Superior temporal gyrus (tissue), 1 donor: Measurements from ENCODE around the gene VEGFB.

ENCODE experiments used
- DNase-seq: peaks from one replicate; pipeline ENCODE4 v3.0.0-alpha.2; 2016; ENCODE audit errors: extremely low spot score

Gene VEGFB

GRCh38 chr11:64246871-64247728 lies 12.7 kb downstream of the VEGFB start, which contains the start of gene PPP1R14B:
PPP1R14B (minus strand) TSS chr11:64246943; CDS start chr11:64246673, 270 bp downstream.
- DNase-seq: peak; percentile 80

- no peak for DNase-seq
These were observed 13.5 kb downstream of the VEGFB start for GRCh38 chr11:64247729-64248531.

GRCh38 chr11:64248578-64248977 lies 14.2 kb downstream of the VEGFB start:
- DNase-seq: no peak

DNA sequence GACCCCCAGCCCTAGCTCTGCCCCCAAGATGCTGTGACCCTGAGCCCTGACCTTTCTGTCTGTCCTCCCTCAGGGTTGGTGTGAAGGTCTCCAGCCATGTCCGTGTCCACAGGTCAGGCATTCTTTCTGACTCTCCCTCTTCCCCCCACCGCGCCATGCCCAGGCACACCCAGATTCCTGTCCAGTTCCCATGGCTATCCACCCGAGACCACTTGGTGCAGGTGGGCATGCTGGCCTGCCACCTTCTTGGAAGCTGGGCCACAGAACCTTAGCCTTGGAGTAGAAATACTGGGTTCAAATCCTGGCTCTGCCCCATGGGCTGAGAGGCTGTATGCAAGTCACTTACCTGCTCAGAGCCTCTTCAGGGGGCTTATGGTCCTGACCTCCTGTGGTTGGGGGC lies 14.7 kb downstream of the VEGFB start:
- DNase-seq: no peak

GRCh38 chr11:64249563-64250414 lies 15.4 kb downstream of the VEGFB start:
- DNase-seq: no peak

GRCh38 chr11:64250415-64251015 lies 16.1 kb downstream of the VEGFB start:
- no peak for DNase-seq

- DNase-seq: no peak
These were observed 16.8 kb downstream of the VEGFB start, which contains the start of gene PLCB3 for GRCh38 chr11:64251016-64251752. PLCB3 (plus strand) TSS chr11:64251530; CDS start chr11:64251650, 120 bp downstream.

- no peak for DNase-seq
These were observed 17.3 kb downstream of the VEGFB start for GRCh38 chr11:64251753-64252002.

DNA sequence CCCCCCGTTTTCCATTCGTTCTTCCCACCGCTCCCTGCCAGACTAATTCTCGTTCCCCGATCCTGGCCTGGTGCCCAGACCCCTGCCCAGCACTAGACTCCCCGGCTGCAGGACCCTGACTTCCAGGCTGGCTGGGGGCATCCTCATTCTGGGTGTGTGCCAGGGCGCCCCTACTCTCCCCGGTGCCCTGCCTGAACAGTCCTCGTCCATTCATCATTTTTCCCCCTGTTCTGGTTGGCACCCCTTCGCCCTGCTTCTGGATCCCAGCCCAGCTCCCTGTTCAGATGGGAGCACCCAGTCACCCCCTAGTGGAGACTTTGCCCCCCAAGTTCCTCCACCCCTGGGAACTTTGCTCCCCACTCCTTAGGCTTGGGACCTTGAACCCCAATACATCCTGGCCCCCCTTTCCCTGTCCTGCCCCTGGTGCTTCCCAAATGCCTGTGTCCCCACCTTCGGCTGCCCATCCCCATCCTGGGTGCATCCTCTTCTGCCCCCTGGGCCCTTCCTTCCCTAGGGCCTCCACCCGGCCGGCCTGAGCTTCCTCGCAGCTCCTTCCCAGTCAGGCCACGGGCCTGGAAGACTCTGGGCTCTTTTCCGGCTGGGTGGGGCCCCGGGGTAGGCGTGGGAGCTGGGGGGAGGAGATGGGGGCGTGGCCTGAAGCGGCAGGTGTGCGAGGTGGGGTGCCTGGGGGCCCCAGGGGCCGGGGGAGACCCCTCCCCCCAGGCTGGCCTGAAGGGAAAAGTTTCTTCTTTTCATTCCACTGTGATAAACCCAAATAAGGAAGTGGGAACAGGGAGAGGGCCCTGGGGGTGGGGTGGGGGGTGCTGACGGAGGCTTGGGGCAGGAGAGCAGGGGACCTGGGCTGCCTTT lies 17.9 kb downstream of the VEGFB start:
- DNase-seq: no peak

DNA sequence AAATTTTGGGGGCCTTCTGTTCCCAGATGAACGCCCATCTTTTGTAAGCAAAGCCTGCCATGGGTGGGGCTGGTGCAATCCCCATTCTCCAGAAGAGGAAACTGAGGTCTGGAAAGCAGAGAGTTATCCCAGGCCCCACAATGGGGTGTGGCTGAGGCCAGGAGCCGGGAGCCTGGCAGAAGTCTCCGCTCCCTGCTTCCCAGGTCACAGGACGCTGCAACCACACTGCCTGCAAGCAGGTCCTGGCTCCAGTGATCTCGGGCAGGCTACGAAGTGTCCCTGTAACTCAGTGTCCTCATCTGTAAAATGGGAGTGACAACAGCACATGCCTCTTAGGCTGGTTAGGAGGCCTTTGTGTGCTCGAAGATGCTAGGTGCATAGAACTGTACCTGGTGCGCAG lies 18.7 kb downstream of the VEGFB start:
- DNase-seq: no peak

- no peak for DNase-seq
These were observed 19.1 kb downstream of the VEGFB start for GRCh38 chr11:64253481-64253880.

DNA sequence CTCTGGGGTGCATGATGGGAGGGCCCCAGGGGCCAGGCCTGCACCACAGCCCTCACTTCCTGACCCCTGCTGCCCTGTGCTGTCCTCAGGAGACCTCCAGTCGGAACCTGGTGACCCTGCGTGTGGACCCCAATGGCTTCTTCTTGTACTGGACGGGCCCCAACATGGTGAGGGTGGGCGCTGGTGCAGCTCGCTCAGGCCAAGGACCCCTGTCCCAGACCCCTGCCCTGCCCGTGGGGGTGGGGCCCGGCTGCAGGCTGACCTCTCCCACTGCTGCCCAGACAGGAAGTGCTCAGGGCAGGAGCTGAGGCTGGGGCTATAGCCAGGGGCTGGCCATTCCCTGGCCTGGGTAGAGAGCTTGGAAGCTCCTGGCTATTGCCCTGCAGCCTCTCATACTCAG lies 19.9 kb downstream of the VEGFB start:
- no peak for DNase-seq

GRCh38 chr11:64255135-64256128 lies 21.0 kb downstream of the VEGFB start:
- DNase-seq: no peak

- DNase-seq: no peak
These were observed 21.9 kb downstream of the VEGFB start for GRCh38 chr11:64256300-64256699.

GRCh38 chr11:64258356-64258755 lies 24.0 kb downstream of the VEGFB start:
- DNase-seq: no peak

DNA sequence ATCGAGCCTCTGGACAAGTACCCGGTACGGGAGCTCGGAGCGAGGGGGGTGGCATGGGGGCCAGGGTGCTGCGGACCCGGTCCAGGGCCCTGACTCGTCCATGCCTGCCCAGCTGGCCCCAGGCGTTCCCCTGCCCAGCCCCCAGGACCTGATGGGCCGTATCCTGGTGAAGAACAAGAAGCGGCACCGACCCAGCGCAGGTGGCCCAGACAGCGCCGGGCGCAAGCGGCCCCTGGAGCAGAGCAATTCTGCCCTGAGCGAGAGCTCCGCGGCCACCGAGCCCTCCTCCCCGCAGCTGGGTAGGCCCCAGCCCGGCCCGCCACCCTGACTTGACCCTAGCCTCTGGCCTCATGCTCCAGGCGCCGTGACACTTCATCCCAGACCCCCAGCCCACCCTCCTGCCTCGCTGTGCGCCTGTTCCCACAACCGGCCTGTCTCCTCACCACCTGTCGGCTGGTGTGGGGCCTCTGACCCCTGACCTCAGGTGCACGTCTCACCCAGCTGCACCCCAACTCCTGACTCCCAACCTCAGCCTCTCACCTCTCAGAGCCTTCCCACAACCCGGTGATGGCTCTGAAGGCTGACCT lies 24.7 kb downstream of the VEGFB start:
- no peak for DNase-seq

GRCh38 chr11:64259533-64260067 lies 25.2 kb downstream of the VEGFB start:
- DNase-seq: no peak

- DNase-seq: no peak
These were observed 25.8 kb downstream of the VEGFB start for GRCh38 chr11:64260147-64260708.
